Articular chondrocyte of knee joint (primary cell): ENCODE data around the gene TCERG1. TPM values are rescaled to one million over a fixed set of nuclear protein-coding genes. Genes with fewer than 3 reads are reported as not detected.

ENCODE experiments used
- small RNA-seq: library from RNA; depleted of rRNA; stranded (forward); fragments of <200 nt; gene quantifications from one replicate; pipeline ENCODE3, GENCODE V24; 2012
- total RNA-seq: library from RNA; depleted of rRNA; stranded (reverse); fragments of >200 nt; gene quantifications from 2 replicates; pipeline ENCODE4 v1.2.3, GENCODE V29; 2012

The TCERG1 gene
- total RNA-seq: 53.2 and 54.9 TPM in 2 replicates

DNA sequence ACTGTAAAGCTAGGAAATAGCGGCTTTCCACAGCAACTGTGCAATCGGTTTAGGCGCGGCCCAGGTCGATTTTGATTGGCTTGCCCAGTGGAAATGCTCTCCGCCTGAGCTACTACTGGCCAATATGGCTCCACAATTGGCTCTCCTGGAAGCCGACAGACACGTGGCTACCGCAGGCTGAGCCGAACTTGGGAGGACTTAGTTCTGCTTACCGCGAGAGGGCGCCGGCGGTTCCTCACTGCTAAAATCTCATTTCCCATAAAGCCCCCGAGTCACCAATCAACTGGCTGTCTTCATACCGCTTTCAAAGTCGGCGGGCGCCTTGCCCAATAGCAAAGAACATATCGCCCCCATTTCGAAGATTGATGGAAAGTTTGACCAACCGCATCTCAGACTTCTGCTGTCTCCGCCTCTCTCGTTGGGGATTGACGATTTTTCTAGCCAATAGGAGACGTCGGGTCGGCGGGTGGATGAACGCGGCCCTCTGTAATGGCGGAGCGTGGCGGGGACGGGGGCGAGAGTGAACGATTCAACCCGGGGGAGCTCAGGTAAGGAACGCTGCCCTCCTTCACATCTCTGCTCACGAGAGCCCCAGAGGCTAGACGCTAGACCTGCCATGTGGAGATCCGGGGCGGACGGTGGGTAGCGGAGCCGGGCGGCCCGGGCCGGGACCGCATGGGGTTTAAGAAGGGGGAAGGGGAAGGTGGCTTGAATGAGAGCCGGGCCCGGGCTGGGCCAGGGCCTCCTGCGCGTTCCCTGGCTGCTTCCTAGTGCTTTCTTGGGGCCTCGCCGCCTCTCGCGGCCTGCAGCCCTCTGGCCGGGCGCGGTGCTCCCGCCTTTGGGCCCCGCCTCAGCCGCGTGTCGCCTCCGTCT lies at the start of gene TCERG1:
Gene TCERG1 (plus strand): TSS at position 473 of the 873 bp plus-strand sequence. CDS start 17 bp downstream, at position 490.

DNA sequence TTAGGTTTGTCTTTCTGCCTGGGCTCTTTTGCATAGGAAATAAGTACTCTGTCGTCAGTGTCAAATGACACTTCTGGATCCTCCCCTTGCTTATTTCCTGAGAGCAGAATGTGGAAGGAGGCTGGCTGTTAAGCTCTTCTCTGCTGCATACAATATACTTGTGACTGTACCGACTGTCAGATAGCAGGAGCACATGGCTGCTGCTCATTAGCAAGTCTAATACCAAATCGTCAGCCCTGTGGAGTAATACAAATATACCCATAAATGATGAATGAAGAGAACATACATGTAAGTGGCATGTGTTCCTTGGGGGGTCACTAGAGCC lies 69.0 kb downstream of the TCERG1 start, which contains the start of gene GPR151:
Gene GPR151 (minus strand): TSS at position 40 of the 325 bp plus-strand sequence. CDS start 77 bp downstream, outside the sequence.

Small RNA genes within 50 kb of the gene (small RNA-seq; reads per million reads assigned to genes)
- gene RF02271: not detected

Other genes with a start within 250 kb of the TCERG1 start
- 34.4 and 39.8 TPM in 2 replicates for gene RBM27, start 243.7 kb upstream of the TCERG1 start, total RNA-seq
- under 0.01 and 0.11 TPM in 2 replicates for gene POU4F3, start 108.5 kb upstream of the TCERG1 start, total RNA-seq
- not detected in 2 replicates for gene GPR151, start 68.9 kb downstream of the TCERG1 start, total RNA-seq